Smooth muscle cell (in vitro differentiated cells): ENCODE data around the gene AK4. TPM values are rescaled to one million over a fixed set of nuclear protein-coding genes. Genes with fewer than 3 reads are reported as not detected.

Source experiments
- DNase-seq: peaks from one replicate; lab custom pipeline; 2025; ENCODE audit not compliant: unreplicated experiment; lab: John Stamatoyannopoulos, UW
- H2AFZ ChIP-seq: fragments of 200-600 bp; sonication (generic); 2 replicates; pipeline ENCODE4 v1.6.0; 2016; ENCODE audit warnings: antibody characterized with exemption, low read depth, mild to moderate bottlenecking
- H3F3A ChIP-seq: fragments of 200-600 bp; sonication (generic); 2 replicates; pipeline ENCODE4 v1.6.0; 2017; ENCODE audit warnings: antibody characterized with exemption, low read depth
- H3K27ac ChIP-seq: fragments of 200-600 bp; sonication (generic); 2 replicates; pipeline ENCODE4 v1.5.1; 2016; ENCODE audit warnings: low read depth, mild to moderate bottlenecking
- H3K27me3 ChIP-seq: fragments of 200-600 bp; sonication (generic); 2 replicates; pipeline ENCODE4 v1.6.1; 2016; ENCODE audit warnings: low read depth, mild to moderate bottlenecking
- H3K36me3 ChIP-seq: fragments of 200-600 bp; sonication (generic); 2 replicates; pipeline ENCODE4 v1.5.1; 2016; ENCODE audit warnings: low read depth
- H3K4me1 ChIP-seq: fragments of 200-600 bp; sonication (generic); 2 replicates; pipeline ENCODE4 v1.5.1; 2016; ENCODE audit warnings: low read depth
- H3K4me2 ChIP-seq: fragments of 200-600 bp; sonication (generic); 2 replicates; pipeline ENCODE4 v1.6.0; 2016; ENCODE audit warnings: mild to moderate bottlenecking
- H3K4me3 ChIP-seq: fragments of 200-600 bp; sonication (generic); 2 replicates; pipeline ENCODE4 v1.5.1; 2016; ENCODE audit warnings: mild to moderate bottlenecking
- H3K79me2 ChIP-seq: fragments of 200-600 bp; sonication (generic); 2 replicates; pipeline ENCODE4 v1.6.0; 2016; ENCODE audit warnings: low read depth, mild to moderate bottlenecking
- H3K9ac ChIP-seq: fragments of 200-600 bp; sonication (generic); 2 replicates; pipeline ENCODE4 v1.6.0; 2016; ENCODE audit warnings: low read depth
- H3K9me3 ChIP-seq: fragments of 200-600 bp; sonication (generic); replicated peaks from 2 replicates; pipeline ENCODE4 v1.5.1; 2016; ENCODE audit warnings: low read depth
- H4K20me1 ChIP-seq: fragments of 200-600 bp; sonication (generic); 2 replicates; pipeline ENCODE4 v1.6.0; 2016; ENCODE audit warnings: low read depth
- CTCF ChIP-seq: fragments of 200-600 bp; sonication (generic); IDR thresholded peaks from 2 replicates; pipeline ENCODE4 v1.5.1; 2017; ENCODE audit warnings: borderline replicate concordance, mild to moderate bottlenecking, antibody characterized with exemption; ENCODE audit not compliant: insufficient read depth, poor library complexity, severe bottlenecking
- WGBS: methylation state at CpG from one replicate; pipeline ENCODE4 v1.1.7; 2016; ENCODE audit warnings: low lambda C conversion rate; 5-methylcytosine and 5-hydroxymethylcytosine counted together
- polyA plus RNA-seq: library from polyadenylated mRNA; unstranded; fragments of >200 nt; fragmentation: Nextera tagmentation; extraction: Ambion mirVana; gene quantifications from 2 replicates; pipeline ENCODE4 v1.2.1, GENCODE V29; 2016
- total RNA-seq: library from RNA; depleted of rRNA; stranded (reverse); fragments of >200 nt; gene quantifications from 2 replicates; pipeline ENCODE4 v1.2.3, GENCODE V29; 2014

Gene AK4
- total and polyA plus RNA-seq, 2 experiments from 2014 or later = 52.9 to 61.4 TPM

- Histone ChIP-seq H3K4me1 (peaks cover 1% of the 10 kb centered on the region), H3F3A (no peaks in the 10 kb centered on the region), H3K27me3 (no peaks in the 10 kb centered on the region), H2AFZ (no peak overlapping the region), H3K79me2 (peaks cover 49% of the 10 kb centered on the region), H4K20me1 (peaks cover 100% of the 10 kb centered on the region), H3K27ac (no peak overlapping the region), H3K4me3 (no peak overlapping the region), H3K9ac (no peak overlapping the region), H3K4me2 (no peak overlapping the region), H3K36me3 (no peaks in the 10 kb centered on the region), H3K9me3 (no peaks in the 10 kb centered on the region)
- no peak for TF ChIP-seq CTCF
- 94% methylated on average over 4 of the region's 4 CpGs for WGBS
- DNase-seq = no peak
Measured at GRCh38 chr1:65168867-65169266, 20.9 kb downstream of the AK4 start.

- TF ChIP-seq CTCF = no peak
- Histone ChIP-seq H3K9ac (no peak overlapping the region), H3K27ac (peak overlapping the region; percentile 24), H4K20me1 (peaks cover 100% of the 10 kb centered on the region), H3K27me3 (no peaks in the 10 kb centered on the region), H3K36me3 (no peaks in the 10 kb centered on the region), H3K79me2 (peaks cover 43% of the 10 kb centered on the region), H3K9me3 (no peaks in the 10 kb centered on the region), H3K4me1 (peaks cover 12% of the 10 kb centered on the region), H3K4me2 (peak overlapping the region; percentile 51), H3F3A (no peaks in the 10 kb centered on the region), H2AFZ (no peak overlapping the region), H3K4me3 (no peak overlapping the region)
- WGBS = 66% methylated on average over 10 of the region's 10 CpGs
- DNase-seq = no peak
Measured at GRCh38 chr1:65170511-65171142, 22.6 kb downstream of the AK4 start.

GRCh38 chr1:65172936-65173690, 25.1 kb downstream of the AK4 start:
- H3K4me1 ChIP-seq = peaks cover 12% of the 10 kb centered on the region
- no peak overlapping the region for H2AFZ ChIP-seq

More at GRCh38 chr1:65172936-65173690, 25.1 kb downstream of the AK4 start:
- 85% methylated on average over 14 of the region's 14 CpGs for WGBS
- H3F3A ChIP-seq = no peaks in the 10 kb centered on the region
- TF ChIP-seq CTCF = no peak
- no peak overlapping the region for H3K27ac ChIP-seq
- H3K36me3 ChIP-seq = no peaks in the 10 kb centered on the region
- H3K27me3 ChIP-seq = no peaks in the 10 kb centered on the region
- H3K9ac ChIP-seq = no peak overlapping the region
- no peak overlapping the region for H3K4me2 ChIP-seq
- H3K79me2 ChIP-seq = peaks cover 37% of the 10 kb centered on the region
- H3K4me3 ChIP-seq = no peak overlapping the region
- no peaks in the 10 kb centered on the region for H3K9me3 ChIP-seq
- H4K20me1 ChIP-seq = peaks cover 100% of the 10 kb centered on the region
- DNase-seq = no peak
